Body of pancreas (tissue), 4 donors: ENCODE data around the gene PPAN.

Experiments used
- CTCF ChIP-seq, 7 experiments: fragments of 450-650 bp in 4 of 7; fragments of 200-600 bp in 3 of 7; sonication (generic) in 3 of 7; IDR thresholded peaks; one replicate each; pipeline ENCODE4 v1.5.1; 2016 to 2019; ENCODE audit warnings: antibody characterized with exemption in 7 of 7
- POLR2A ChIP-seq, 3 donors: fragments of 450-650 bp; IDR thresholded peaks; one replicate each; pipeline ENCODE4 v1.6.1; 2016; ENCODE audit warnings: antibody characterized with exemption in 3 of 3, mild to moderate bottlenecking in 2 of 3

- TF ChIP-seq CTCF (IDR thresholded peaks at IDR 0.05) (peak in 1 of 7 experiments; percentile 11), POLR2A (IDR thresholded peaks at IDR 0.05) (peak in 2 of 3 donors; percentile 76 to 77)
These were observed at the start of gene PPAN for GRCh38 chr19:10106100-10106936.
